GM13976 (cell line): ENCODE results near the gene OR2G2.

Experiments used
- DNase-seq: peaks from one replicate; pipeline ENCODE4 v3.0.0; 2012; ENCODE audit warnings: low spot score
- in situ Hi-C: fragments of 300-500 bp; cut with MboI; formaldehyde crosslinking; loops from one replicate; pipeline ENCODE4 v1.12.0; 2022; ENCODE audit warnings: low sequenced_read_pairs, mixed read lengths, inconsistent platforms; ENCODE audit not compliant: unreplicated experiment
- TF ChIP-seq, protein P1 (sequence below): IDR thresholded peaks from 2 replicates; pipeline ENCODE4 v1.5.1; 2012; ENCODE audit warnings: borderline replicate concordance, mild to moderate bottlenecking; ENCODE audit not compliant: insufficient read depth; ENCODE audit errors: extremely low read depth, missing control alignments, control extremely low read depth

Gene OR2G2

DNA sequence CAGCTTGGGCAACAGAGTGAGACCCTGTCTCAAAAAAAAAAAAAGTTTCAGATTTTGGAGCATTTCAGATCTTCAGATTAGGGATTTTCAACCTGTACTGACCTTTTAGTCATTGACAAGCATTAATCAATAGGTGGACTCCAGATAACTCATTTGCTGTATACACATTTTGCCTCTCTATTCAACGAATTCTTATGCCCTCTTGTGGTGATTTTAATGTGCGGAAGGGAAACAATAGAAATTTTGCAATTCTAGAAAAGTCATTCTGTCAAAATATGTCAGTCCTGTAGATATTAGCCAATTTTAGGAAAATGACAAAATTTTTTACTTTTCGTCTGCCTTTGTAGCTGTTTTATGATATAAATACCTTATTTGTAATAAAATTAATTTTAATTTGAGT, 11.6 kb upstream of the OR2G2 start:
- in situ Hi-C loops: no loop called here
- TF ChIP-seq, protein P1, sequence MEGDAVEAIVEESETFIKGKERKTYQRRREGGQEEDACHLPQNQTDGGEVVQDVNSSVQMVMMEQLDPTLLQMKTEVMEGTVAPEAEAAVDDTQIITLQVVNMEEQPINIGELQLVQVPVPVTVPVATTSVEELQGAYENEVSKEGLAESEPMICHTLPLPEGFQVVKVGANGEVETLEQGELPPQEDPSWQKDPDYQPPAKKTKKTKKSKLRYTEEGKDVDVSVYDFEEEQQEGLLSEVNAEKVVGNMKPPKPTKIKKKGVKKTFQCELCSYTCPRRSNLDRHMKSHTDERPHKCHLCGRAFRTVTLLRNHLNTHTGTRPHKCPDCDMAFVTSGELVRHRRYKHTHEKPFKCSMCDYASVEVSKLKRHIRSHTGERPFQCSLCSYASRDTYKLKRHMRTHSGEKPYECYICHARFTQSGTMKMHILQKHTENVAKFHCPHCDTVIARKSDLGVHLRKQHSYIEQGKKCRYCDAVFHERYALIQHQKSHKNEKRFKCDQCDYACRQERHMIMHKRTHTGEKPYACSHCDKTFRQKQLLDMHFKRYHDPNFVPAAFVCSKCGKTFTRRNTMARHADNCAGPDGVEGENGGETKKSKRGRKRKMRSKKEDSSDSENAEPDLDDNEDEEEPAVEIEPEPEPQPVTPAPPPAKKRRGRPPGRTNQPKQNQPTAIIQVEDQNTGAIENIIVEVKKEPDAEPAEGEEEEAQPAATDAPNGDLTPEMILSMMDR: peak; percentile 9

DNA sequence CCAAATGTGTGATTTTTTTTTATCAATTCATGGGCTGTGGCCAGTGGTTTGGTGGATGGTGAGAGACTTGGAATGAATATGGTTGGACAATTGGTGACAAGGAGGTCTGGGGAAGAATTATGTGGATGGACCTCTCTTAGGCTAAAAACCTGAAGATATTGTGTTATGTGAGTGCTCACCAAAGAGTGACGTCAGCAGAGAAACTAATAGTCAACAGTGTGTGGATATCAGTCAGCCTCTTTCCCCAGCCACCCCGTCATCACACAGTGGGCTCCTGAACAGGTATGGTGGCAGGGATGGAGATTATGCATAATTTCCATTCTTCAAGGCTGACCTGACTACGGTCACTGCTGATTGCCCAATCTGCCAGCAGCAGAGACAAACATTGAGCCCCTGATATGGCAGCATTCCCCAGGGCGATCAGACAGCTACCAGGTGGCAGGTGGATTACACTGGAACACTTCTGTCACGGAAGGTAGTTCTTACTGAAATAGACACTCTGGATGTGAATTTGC, 9.2 kb upstream of the OR2G2 start:
- in situ Hi-C loops: no loop called here
- no peak for DNase-seq
- TF ChIP-seq, protein P1: no peak

More for the DNA sequence above, 11.6 kb upstream of the OR2G2 start:
- peak; percentile 25 for DNase-seq

- in situ Hi-C loops: no loop called here
- DNase-seq: no peak
- TF ChIP-seq, protein P1: no peak
Observed at GRCh38 chr1:247605286-247605685, 17.1 kb downstream of the OR2G2 start, which contains the start of gene OR2G3. TSS of gene OR2G3 (plus strand) at chr1:247605586. CDS start at chr1:247605586, 0 bp downstream.

- DNase-seq: no peak
- in situ Hi-C loops: no loop called here
- TF ChIP-seq, protein P1: no peak
Observed at GRCh38 chr1:247613405-247613804, 25.2 kb downstream of the OR2G2 start.

DNA sequence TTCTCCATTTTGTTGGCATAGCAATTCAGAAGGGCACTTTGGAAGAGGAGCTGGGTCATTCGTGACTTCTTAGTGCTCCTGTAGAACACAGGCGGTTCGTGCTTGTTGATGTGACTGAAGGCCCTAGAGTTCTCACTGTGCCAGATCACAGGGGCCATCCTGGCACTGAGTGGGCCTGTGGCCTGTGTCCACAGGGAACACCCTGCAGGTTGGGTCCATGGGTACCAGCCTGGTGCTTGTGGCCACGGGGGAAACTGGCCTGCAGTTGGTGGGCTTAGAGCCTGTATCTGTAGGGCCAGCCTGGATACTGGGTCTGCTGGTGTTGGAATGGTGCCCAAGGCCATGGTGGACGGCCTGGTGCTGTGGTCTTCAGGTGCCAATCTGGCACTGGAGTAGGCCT, 26.5 kb downstream of the OR2G2 start:
- TF ChIP-seq, protein P1: no peak
- in situ Hi-C loops: no loop called here
- DNase-seq: no peak

GRCh38 chr1:247627951-247628350, 39.8 kb downstream of the OR2G2 start:
- TF ChIP-seq, protein P1: no peak
- no peak for DNase-seq
- in situ Hi-C loops: no loop called here

- in situ Hi-C loops: no loop called here
- TF ChIP-seq, protein P1: no peak
- DNase-seq: no peak
Observed at GRCh38 chr1:247638011-247638410, 49.9 kb downstream of the OR2G2 start.
